A549 (cell line): ENCODE results near the gene THSD7A.

ENCODE experiments used
- CTCF ChIP-seq: fragments of >200 bp; sonication (Bioruptor Twin); formaldehyde crosslinking; IDR thresholded peaks from 3 replicates; pipeline ENCODE4 v1.5.1; 2016
- REST ChIP-seq: fragments of 200-600 bp; sonication (generic); IDR thresholded peaks from 2 replicates; pipeline ENCODE4 v1.6.1; 2016; ENCODE audit warnings: antibody characterized with exemption, mild to moderate bottlenecking, moderate library complexity
- SMC3 ChIP-seq: fragments of >200 bp; sonication (Bioruptor Twin); formaldehyde crosslinking; IDR thresholded peaks from 3 replicates; pipeline ENCODE4 v1.6.1; 2018; ENCODE audit warnings: inconsistent platforms
- TP53 ChIP-seq: fragments of 250-450 bp; sonication (Bioruptor Pico); IDR thresholded peaks from 2 replicates; pipeline ENCODE4 v1.5.0; 2021; ENCODE audit warnings: mild to moderate bottlenecking, moderate library complexity
- ZFP36 ChIP-seq: fragments of 450-650 bp; IDR thresholded peaks from 2 replicates; pipeline ENCODE4 v1.6.1; 2014; ENCODE audit warnings: borderline replicate concordance; ENCODE audit not compliant: partially characterized antibody
- TF ChIP-seq, protein P1 (sequence below): IDR thresholded peaks from 2 replicates; pipeline ENCODE4 v1.6.1; 2012

DNA sequence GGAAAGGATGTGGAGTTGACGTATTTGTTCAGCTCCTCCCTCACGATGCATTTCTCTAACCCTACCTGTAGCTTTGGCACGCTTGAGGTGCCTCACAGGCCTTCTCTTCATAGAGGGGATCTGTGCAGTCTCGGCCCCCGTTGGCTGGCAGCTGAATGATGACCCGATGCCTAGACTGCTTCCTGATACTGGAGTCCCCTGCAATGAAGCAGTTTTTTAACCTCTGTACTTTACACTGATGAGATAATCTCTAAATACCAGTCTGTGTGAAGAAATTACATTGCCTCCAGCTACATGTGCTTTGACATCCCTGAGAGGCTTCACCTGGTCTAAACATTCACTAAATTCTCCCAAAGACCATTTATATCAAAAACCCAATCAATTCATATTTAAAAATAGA lies 370.1 kb downstream of the THSD7A start:
- TF ChIP-seq, protein P1, sequence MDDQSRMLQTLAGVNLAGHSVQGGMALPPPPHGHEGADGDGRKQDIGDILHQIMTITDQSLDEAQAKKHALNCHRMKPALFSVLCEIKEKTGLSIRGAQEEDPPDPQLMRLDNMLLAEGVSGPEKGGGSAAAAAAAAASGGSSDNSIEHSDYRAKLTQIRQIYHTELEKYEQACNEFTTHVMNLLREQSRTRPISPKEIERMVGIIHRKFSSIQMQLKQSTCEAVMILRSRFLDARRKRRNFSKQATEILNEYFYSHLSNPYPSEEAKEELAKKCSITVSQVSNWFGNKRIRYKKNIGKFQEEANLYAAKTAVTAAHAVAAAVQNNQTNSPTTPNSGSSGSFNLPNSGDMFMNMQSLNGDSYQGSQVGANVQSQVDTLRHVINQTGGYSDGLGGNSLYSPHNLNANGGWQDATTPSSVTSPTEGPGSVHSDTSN, result no peak
- TF ChIP-seq SMC3 (no peak), ZFP36 (no peak), REST (no peak), TP53 (CRISPR knock-in tag) (no peak), CTCF (no peak)
